Prostate gland (tissue), 2 donors: ENCODE measurements around the gene SYT13. TPM values are rescaled to one million over a fixed set of nuclear protein-coding genes. Genes with fewer than 3 reads are reported as not detected.
"Not testable (repeated sequence)": the region's sequence is repeated elsewhere in the genome, so short reads cannot be mapped to it uniquely, and the experiment has no call there.

Experiments
- DNase-seq: peaks from one replicate; pipeline ENCODE4 v3.0.0-alpha.2; 2019; ENCODE audit warnings: low spot score
- H3K27ac ChIP-seq, 2 donors: fragments of 200-600 bp; sonication (generic); 2 replicates each; pipeline ENCODE4 v1.5.1; 2017 to 2019
- H3K27me3 ChIP-seq: fragments of 200-600 bp; sonication (generic); replicated peaks from 2 replicates; pipeline ENCODE4 v1.5.1; 2019; ENCODE audit not compliant: insufficient read depth
- H3K36me3 ChIP-seq, 2 donors: fragments of 200-600 bp; sonication (generic); 1 replicate in 1 of 2; 2 replicates in 1 of 2; pipeline versions ENCODE4 v1.5.1 to v1.8.1; 2017 to 2019
- H3K4me1 ChIP-seq: fragments of 200-600 bp; sonication (generic); replicated peaks from 2 replicates; pipeline ENCODE4 v1.5.1; 2019
- H3K4me3 ChIP-seq, 2 donors: fragments of 200-600 bp; sonication (generic); 2 replicates each; pipeline ENCODE4 v1.5.1; 2017 to 2019
- H3K9me3 ChIP-seq: fragments of 200-600 bp; sonication (generic); 2 replicates; pipeline ENCODE4 v1.5.1; 2017
- POLR2A ChIP-seq: fragments of 450-650 bp; IDR thresholded peaks from one replicate; pipeline ENCODE4 v1.6.1; 2016; ENCODE audit warnings: antibody characterized with exemption, mild to moderate bottlenecking
- POLR2AphosphoS5 ChIP-seq: sonication (generic); formaldehyde crosslinking; IDR thresholded peaks from one replicate; pipeline ENCODE4 v1.6.1; 2017; ENCODE audit warnings: antibody characterized with exemption
- WGBS: methylation state at CpG from one replicate; pipeline ENCODE4 v1.1.5; 2018; 5-methylcytosine and 5-hydroxymethylcytosine counted together
- intact Hi-C: fragments of 100-400 bp; cut with DNase I; formaldehyde crosslinking; loops from one replicate; pipeline ENCODE4 v1.14.2; 2022
- total RNA-seq, 2 donors: library from RNA; depleted of rRNA; stranded (reverse); fragments of >200 nt; gene quantifications; one replicate each; pipeline ENCODE4 v1.1.0, GENCODE V29; 2016
- TF ChIP-seq, protein P1 (sequence below), 4 experiments: fragments of 200-600 bp in 2 of 4; fragments of 450-650 bp in 2 of 4; sonication (generic) in 2 of 4; IDR thresholded peaks; 1 replicate in 3 of 4; 2 replicates in 1 of 4; pipeline ENCODE4 v1.5.1; 2016 to 2019; ENCODE audit warnings: antibody characterized with exemption in 4 of 4, mild to moderate bottlenecking in 2 of 4, moderate library complexity in 2 of 4

The SYT13 gene
- total RNA-seq, 2 donors from 2014 or later, result 0.80 to 4.8 TPM

DNA sequence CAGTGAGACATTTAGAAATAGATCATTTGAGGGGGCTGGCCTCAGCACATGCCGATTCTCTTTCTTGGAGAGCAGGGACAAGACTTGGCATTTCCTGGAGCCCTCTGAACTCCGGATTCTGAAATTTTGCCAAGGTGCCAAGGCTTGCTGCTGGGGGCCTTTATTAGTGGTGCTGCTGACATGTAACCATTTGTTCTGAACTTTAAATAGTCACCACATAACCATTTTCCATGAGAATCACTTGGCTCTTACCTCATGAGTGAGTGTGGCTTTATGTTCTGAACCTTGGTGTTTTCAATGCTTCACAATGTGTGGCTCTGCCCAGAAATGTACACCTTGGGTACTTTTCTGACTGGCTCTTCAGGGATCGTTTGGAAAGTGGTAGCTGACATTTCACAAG lies 33.3 kb downstream of the SYT13 start:
- H3K27ac ChIP-seq, result no peak overlapping the region
- H3K4me3 ChIP-seq, result no peak overlapping the region
- H3K4me1 ChIP-seq, result no peaks in the 10 kb centered on the region
- no peak for DNase-seq
- no peaks in the 10 kb centered on the region for H3K36me3 ChIP-seq
- TF ChIP-seq, protein P1, sequence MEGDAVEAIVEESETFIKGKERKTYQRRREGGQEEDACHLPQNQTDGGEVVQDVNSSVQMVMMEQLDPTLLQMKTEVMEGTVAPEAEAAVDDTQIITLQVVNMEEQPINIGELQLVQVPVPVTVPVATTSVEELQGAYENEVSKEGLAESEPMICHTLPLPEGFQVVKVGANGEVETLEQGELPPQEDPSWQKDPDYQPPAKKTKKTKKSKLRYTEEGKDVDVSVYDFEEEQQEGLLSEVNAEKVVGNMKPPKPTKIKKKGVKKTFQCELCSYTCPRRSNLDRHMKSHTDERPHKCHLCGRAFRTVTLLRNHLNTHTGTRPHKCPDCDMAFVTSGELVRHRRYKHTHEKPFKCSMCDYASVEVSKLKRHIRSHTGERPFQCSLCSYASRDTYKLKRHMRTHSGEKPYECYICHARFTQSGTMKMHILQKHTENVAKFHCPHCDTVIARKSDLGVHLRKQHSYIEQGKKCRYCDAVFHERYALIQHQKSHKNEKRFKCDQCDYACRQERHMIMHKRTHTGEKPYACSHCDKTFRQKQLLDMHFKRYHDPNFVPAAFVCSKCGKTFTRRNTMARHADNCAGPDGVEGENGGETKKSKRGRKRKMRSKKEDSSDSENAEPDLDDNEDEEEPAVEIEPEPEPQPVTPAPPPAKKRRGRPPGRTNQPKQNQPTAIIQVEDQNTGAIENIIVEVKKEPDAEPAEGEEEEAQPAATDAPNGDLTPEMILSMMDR (IDR thresholded peaks at IDR 0.05), result no peak
- no peak for TF ChIP-seq POLR2A
- TF ChIP-seq POLR2AphosphoS5, result no peak
- no peaks in the 10 kb centered on the region for H3K27me3 ChIP-seq
- H3K9me3 ChIP-seq, result no peaks in the 10 kb centered on the region
- intact Hi-C loops, result no loop called here
- WGBS, result 50% methylated on average over 3 of the region's 3 CpGs

DNA sequence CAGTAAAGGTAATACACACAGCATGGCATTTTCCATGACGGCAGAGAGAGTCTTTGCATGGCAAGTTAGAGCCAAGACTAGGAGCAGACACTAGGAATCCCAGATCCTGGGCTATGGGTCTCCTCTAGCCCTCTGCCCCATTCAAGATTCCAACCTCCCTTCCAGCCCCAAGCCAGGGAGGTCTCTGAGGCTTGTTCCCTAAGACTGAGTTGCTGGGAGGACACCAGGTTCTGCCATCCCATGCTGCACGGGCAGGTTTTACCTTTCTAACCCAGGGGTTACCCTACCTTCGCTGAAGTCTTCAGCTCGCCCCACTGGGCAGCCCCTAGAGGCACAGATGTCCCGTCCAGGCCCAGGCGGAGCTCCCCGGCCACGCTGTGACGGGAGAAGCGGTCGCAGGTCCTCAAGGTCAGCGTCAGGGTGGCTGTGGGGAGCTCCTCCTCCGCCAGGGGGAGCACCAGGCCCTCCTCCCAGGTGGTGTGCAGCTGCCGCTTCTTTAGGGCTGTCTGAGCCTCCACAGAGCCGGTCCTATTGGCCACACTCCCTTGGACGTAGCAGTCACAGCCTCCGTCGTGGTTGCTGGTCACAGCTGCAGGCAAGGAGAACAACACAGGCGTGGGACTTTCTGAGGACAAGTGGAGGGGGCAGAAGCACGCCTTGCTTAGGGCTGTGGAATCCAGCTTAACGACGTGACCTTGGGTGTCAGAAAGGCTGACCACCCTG lies 33.8 kb downstream of the SYT13 start:
- intact Hi-C loops, result no loop called here
- H3K4me1 ChIP-seq, result no peaks in the 10 kb centered on the region
- 66% methylated on average over 21 of the region's 22 CpGs for WGBS
- no peak overlapping the region for H3K4me3 ChIP-seq
- H3K36me3 ChIP-seq, result no peaks in the 10 kb centered on the region
- DNase-seq, result no peak
- no peak for TF ChIP-seq POLR2A
- TF ChIP-seq, protein P1 (IDR thresholded peaks at IDR 0.05), result peak in 3 of 4 experiments; percentile 21 to 40 (median 36)
- H3K27me3 ChIP-seq, result no peaks in the 10 kb centered on the region
- H3K27ac ChIP-seq, result no peak overlapping the region
- no peaks in the 10 kb centered on the region for H3K9me3 ChIP-seq

DNA sequence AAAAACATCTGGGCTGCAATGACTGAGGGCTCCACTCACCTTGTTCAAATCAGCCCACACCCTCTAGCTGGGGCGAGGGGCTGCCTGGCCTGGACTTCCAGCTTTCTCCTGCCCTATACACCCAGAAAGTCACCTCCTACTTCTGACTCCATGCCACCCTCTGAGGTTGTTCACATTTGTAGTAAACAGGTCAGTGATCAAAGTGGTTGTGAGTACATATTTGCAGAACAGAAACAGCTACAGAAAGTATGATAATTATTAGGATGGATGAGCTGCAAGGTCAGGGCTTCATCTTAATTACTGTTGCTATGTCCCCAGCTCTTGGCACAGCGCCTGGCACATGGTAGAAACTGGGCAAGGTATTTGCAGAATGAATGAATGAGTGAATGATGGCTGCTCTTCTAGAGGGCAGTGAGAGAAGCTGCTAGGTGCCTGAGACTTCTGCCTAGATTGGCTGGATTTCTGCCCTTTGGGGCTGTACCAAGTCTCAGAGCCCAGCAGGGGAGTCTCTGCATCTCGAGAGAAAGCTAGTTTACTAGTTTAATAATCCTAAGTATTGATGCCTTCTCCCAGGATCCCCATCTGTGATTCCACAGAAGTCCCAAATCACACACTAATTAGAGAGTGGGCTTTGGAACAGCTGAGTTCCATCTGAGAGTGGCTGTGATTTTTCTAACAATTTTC lies 36.0 kb downstream of the SYT13 start:
- H3K36me3 ChIP-seq, result no peaks in the 10 kb centered on the region
- WGBS, result 67% methylated on average over 3 of the region's 3 CpGs
- no peak overlapping the region for H3K4me3 ChIP-seq
- no peaks in the 10 kb centered on the region for H3K9me3 ChIP-seq
- no peaks in the 10 kb centered on the region for H3K27me3 ChIP-seq
- TF ChIP-seq POLR2A, result no peak
- TF ChIP-seq POLR2AphosphoS5, result no peak
- TF ChIP-seq, protein P1 (IDR thresholded peaks at IDR 0.05), result no peak
- intact Hi-C loops, result no loop called here
- no peaks in the 10 kb centered on the region for H3K4me1 ChIP-seq
- no peak overlapping the region for H3K27ac ChIP-seq
- no peak for DNase-seq

DNA sequence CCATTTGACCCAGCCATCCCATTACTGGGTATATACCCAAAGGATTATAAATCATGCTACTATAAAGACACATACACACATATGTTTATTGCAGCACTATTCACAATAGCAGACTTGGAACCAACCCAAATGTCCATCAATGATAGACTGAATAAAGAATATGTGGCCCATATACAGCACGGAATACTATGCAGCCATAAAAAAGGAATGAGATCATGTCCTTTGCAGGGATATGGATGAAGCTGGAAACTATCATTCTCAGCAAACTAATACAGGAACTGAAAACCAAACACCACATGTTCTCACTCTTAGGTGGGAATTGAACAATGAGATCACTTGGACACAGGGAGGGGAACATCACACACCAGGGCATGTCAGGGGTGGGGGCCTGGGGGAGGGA lies 36.8 kb downstream of the SYT13 start:
- WGBS, result 74% methylated on average over 1 of the region's 1 CpG
- intact Hi-C loops, DNase-seq, H3K36me3 ChIP-seq, H3K9me3 ChIP-seq, H3K4me3 ChIP-seq, H3K4me1 ChIP-seq, H3K27me3 ChIP-seq, H3K27ac ChIP-seq: not testable (repeated sequence)

DNA sequence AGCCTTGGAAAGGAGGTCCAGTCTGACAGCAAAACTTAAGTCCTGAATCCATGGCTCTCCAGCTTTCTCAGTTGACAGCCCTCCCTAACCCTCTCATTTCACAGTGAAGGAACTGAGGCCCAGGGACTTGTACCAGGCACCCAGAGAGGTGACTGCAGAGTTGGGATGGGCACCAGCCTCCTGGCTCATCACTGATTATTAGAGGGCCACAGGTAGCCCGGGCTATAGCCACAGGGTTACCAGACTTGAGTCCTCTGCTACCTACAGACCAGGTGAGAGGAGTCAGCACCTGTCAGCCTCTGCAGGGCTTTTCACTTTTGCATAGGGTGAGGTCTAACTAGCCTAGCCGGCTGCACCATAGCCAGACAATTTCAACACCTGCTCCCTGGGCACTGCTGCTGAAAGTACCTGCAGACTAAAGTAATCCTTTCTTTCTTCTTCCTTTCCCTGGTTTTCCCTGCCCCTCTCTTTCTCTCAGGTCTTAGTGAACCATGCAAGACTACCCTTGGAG lies 37.6 kb downstream of the SYT13 start:
- Histone ChIP-seq H3K27ac (no peak overlapping the region), H3K27me3 (no peaks in the 10 kb centered on the region), H3K4me1 (no peaks in the 10 kb centered on the region), H3K4me3 (no peak overlapping the region), H3K9me3 (no peaks in the 10 kb centered on the region), H3K36me3 (no peaks in the 10 kb centered on the region)
- TF ChIP-seq POLR2AphosphoS5 (no peak), POLR2A (no peak)
- TF ChIP-seq, protein P1 (IDR thresholded peaks at IDR 0.05), result no peak
- intact Hi-C loops, result no loop called here
- no peak for DNase-seq
- WGBS, result 75% methylated on average over 2 of the region's 2 CpGs
